GM18867 (cell line): ENCODE results near the gene FKTN.
A peak's percentile ranks its signal among the peaks of the same experiment; 100 is the strongest.
"Not testable (repeated sequence)": the region's sequence is repeated elsewhere in the genome, so short reads cannot be mapped to it uniquely, and the experiment has no call there.

Experiments
- ATAC-seq: cut with Tn5 transposase; IDR thresholded peaks from one replicate; pipeline ENCODE4 v1.9.1; 2021; ENCODE audit warnings: mild to moderate bottlenecking, moderate library complexity; ENCODE audit not compliant: unreplicated experiment

Gene FKTN

DNA sequence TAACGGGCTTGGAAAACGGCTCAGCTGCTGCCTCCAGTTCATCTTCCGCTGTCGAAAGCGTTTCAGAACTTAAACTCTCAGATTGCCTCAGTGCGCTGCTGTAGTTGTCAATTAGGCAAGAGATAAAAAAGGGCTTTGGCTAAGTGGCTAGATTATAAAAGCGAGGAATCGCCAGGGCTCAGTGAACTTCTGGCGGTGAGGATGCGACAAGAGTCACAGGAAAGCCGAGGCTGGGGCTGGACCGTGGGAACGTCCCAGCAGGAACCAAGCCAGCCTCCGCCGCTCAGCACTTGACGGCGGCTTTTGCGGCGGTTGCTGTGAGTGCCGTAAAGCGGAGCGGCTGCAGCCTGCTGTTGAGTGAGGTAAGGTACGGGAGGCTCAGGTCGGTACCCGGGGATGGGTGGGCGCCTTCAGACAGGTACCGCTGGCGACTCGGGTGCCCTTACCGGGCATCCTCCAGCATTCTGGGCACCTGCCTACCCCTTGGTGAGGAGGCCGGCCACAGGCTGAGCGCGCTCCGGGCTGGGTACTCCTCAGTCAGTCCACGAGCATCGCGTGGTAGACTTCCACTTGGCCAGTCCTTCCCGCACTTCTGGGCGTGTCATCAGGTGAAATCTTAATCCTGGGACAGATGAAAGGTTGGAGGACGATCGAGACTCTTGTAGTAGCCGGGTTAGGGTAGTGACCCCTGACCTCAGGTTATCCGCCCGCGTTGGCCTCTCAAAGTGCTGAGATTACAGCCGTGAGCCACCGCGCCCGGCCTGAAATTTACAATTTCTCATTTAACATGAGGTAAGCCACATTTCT, at the start of gene FKTN:
Gene FKTN, plus strand, starts transcription at position 328 of the 807 bp plus-strand sequence. CDS start 16,902 bp downstream, outside the sequence.
- ATAC-seq, result peak; percentile 95

DNA sequence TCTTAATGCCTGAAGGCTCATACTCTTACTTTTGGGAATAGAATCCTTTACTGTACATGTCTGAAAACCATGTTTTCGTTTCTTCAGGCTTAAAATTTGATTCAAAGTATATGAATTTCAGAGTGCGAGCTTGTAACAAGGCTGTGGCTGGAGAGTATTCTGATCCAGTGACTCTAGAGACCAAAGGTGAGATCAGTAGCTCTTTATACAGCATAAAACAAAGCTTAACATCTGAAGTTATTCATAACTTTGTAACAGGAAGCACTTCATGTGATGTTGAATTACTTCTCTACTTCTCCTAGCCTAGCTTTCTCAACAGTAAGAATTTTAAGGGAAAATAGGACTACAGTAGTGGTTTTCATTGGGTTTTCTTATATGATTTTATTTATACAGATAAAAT, 49.4 kb upstream of the FKTN start:
- ATAC-seq, result no peak

DNA sequence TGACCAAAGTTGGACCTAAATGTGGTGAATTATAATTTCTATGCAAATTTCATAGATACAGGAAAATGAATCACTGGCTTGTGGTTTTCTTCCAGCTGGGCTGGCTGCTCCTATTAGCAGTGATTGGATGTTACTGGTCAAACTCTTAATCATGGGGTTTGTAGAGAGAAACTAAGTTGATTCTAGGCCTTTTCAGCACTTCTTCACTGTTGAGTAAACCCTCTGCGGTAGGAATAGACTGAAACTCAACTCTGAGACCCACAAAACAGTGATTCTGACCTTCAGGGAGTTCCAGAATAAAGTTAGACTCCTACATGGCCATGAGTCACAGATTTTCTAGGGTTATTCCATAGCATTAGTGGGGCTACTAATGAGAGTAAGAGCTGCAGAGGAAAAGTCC, 47.9 kb upstream of the FKTN start:
- ATAC-seq, result peak; percentile 73

DNA sequence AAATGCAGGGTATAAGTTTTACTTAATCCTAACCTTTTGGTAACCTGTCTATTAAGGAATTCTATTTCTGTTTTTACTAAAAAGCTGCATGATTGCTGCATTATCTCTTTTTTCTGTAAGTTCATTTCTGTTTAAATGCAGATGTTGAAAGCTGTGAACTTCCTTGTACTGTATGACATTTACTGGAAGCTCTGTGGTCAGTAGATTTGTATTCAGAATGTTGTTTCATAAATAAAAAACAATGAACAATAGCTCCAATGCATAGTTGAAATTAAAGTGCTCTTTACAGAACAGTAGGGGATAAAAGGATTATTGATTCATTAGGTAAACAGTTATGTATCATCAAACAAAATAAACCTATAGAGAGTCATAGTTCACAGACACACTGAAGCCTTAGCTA, 46.5 kb upstream of the FKTN start:
- no peak for ATAC-seq

DNA sequence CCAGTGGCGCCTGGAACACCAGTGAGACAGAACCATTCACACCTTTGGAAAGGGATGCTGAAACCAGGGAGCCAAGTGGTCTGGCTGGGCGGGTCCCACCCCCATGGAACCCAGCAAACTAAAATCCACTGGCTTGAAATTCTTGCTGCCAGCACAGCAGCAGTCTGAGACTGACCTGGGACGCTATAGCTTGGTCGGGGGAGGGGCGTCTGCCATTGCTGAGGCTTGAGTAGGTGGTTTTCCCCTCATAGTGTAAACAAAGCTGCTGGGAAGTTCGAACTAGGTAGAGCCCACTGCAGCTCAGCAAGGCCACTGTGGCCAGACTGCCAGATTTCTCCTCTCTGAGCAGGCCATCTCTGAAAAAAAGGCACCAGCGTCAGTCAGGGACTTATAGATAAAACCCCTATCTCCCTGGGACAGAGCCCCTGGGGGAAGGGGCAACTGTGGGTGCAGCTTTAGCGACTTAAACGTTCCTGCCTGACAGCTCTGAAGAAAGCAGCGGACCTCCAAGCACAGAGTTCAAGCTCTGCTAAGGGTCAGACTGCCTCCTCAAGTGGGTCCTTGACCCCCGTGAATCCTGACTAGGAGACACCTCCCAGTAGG, 42.0 kb upstream of the FKTN start:
- ATAC-seq, result no peak

DNA sequence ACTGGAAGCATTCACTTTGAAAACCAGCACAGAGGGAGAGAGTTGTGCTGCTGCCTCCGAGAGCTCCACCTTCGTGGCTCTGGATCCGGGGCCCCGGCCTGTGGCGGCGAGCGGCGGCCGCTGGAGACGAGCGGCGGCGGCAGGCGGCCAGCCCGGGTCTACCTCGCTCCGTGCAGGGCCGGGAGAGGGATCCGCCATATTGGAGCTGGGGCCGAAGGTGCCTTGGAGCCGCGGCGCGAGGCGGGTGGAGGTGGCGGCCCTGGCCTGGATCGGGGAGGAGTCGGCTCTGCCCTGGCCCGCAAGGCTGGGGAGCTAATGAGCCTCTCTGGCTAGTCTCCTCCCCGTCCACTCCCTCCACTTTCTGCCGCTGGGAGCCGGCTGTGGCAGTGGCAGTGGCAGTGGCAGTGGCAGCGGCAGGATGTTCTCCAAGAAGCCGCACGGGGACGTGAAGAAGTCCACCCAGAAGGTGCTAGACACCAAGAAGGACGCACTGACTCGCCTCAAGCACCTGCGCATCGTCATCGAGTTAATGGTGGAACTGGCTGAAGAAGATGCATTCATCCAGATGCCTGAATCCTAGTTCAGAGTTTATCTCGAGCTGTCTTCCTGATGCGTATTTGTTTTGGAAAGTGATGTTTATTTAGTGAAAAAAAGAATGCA, 38.1 kb upstream of the FKTN start:
- peak; percentile 67 for ATAC-seq

DNA sequence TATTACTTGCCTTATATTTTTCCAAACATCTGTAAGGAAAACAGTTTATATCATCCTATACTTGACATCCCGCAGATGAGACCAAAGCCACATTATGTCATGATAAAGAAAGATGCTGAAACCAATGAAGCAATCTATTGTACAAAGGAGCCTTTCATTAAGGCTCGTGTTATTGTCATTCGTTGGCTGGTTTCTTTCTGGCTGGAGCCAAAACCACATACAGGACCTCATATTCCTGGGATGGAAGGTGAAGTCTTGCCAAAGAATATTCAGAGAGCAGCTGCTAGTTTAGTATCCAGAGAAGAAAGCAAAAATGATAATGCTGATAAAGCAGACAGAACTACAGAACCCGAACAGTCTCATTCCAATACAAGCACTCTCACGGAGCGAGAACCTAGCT, 36.9 kb upstream of the FKTN start:
- ATAC-seq, result not testable (repeated sequence)

- peak; percentile 92 for ATAC-seq
Observed at GRCh38 chr9:105522618-105523385, 35.1 kb upstream of the FKTN start.

DNA sequence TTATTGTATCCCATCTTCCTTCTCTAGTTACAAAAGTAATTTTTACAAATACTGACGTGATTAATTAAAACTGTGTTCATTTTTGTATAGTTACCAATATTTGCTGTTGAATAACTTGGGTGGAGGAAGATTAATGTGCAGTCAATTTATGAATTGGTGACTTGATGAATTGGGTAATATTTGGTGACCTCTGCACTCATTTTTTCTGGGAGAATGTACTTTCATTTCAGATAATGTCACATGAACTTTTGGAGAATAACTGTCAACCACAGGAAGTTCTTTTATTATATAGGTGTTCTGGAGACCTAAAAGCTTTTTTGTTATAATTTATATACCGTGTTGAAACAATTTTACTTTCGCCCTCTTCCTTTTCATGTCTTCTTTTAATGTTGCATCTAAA, 26.4 kb upstream of the FKTN start:
- ATAC-seq, result no peak

DNA sequence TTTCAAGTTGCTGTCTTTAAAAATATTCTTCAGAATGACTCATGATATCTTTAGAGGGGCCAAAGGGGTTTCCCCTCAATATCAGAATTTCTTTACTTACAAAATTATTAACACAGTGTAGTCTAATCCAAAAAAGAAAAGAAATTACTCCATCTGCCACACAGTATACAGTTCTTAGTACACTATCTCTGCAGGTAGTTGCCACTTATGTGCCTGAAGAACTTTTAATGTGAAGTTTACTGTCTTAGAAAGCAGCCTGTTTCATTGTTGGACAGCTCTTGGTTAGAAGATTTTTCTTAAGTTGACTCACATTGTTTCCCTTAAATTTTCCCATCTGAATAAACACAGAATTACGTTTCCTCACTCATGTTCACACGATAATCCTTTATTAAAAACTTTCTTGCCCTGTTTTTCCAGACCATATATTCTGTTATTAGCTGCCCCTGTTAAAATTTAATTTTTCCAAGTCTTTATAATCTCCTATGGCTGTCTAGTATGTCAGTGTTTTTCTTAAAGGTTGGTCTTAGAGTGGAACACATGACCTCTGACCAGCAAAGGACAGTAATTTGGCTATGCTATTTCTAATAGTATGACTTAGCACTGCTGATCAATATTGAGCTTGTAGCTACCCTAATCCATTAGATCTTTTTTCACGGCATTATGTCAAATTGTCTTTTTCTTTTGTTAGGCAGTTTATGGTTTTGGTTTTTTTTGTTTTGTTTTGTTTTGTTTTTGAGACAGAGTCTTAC, 21.8 kb upstream of the FKTN start:
- peak; percentile 57 for ATAC-seq

GRCh38 chr9:105539452-105539851, 18.5 kb upstream of the FKTN start:
- ATAC-seq, result no peak

DNA sequence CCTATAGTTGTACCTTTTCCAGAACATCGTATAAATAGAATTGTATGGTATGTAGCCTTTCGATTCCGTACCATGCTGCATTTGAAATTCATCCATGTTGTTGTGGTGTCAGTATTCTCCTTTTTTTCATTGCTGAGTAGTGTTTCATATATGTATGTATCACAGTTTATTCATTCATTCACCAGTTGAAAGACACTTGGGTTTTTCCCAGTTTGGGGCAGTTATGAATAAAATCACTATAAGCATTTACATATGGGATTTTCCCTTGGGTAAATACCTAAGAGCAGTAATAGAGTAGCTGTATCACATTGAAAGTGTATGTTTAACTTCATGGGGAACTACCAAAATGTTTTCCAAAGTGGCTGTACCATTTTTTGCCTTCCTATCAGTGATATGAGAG, 16.1 kb upstream of the FKTN start:
- peak; percentile 88 for ATAC-seq

DNA sequence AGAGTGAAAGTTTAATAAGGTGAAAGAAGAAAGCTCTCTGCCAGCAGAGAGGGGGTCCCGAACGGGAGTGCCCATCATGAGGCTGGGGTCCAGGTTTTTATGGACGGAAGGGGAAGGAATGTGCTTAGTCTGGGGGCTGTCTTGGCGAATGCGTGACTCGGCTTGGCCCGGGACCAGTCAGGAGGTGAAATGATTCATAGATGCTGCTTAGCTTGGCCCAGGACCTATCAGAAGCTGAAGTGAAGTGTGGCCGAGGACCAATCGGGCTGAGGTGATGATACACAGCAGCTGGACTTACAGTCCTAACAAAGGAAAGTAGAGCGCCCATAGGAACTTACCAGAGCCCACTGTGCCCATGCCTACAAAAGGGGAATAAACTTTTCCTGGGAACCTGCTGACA, 3.9 kb upstream of the FKTN start:
- ATAC-seq, result no peak

GRCh38 chr9:105572455-105572854, 14.5 kb downstream of the FKTN start:
- ATAC-seq, result no peak

- ATAC-seq, result not testable (repeated sequence)
Observed at GRCh38 chr9:105579952-105580351, 22.0 kb downstream of the FKTN start.

GRCh38 chr9:105581550-105581949, 23.6 kb downstream of the FKTN start:
- ATAC-seq, result not testable (repeated sequence)

DNA sequence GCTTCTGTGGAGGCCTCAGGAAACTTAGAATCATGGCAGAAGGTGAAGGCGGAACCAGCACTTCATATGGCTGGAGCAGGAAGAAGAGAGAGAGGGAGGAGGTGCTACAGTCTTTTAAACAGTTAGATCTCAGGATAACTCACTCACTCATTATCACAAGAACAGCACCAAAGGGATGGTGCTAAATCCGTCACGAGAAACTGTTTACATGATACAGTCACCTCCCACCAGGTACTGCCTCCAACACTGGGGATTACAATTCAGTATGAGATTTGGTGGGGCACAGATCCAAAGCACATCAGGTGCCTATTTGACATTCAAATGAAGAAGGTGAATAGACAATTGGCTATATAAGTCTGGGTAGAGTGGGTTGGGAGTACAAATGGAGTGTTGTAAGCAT, 35.2 kb downstream of the FKTN start:
- no peak for ATAC-seq

DNA sequence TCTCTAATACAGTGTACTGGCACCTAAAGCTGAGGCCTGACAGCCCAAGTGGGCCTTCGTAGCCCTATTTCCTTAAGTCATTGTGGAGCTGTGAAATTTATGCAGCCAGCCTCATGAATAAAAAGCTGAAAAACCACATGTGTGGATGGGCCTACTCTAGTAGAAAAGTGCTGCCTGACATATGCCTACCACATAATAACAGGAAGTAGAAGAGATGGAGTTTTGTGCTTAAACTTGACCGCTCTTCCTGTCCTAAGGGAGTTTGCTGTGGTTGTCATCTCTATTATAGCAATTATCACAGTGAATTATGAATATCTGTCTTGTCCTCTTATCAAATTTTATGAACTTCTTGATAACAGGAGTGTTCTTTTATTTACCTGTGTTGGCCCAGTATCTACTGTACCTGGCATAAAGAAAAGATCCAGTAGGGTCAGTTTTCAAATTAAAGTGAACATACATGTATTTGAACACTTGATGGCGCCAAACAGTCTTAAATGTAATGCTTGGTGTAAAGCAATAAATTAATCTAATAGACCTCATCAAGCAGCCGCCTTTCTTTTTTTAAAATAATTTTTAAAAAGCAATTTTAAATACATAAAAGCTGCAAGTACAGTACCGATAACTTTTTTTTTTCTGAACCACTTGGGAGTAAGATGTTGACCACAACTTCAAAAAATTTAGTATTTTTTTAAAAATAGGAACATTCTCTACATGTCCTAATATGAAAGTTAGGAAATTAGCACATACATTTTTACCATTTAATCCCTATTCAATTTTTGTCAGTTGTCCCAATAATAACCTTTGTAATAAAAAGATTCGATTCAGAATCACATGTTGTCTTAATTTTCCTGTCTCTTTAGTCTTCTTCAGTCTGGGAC, 51.0 kb downstream of the FKTN start:
- peak; percentile 91 for ATAC-seq

- no peak for ATAC-seq
Observed at GRCh38 chr9:105621001-105621400, 63.1 kb downstream of the FKTN start.

DNA sequence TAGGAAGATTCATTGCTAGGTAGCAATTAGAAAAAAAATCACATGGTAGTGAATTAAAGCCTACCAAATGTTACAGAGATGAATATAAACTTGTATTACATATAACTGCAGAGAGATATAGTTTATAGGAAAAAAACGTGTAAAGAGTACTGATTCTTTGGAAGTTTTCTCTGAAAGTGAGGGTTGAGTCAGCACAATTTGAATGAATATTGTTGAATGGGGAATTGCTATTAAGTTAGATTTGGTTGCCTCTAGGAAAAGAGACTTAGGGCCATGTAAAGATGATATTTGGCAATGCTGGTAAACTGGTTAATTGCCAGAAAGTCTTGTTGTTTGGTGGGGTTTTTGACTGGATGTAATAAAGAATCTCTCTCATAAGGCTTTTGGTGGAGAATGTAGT, 67.2 kb downstream of the FKTN start:
- no peak for ATAC-seq
